ENCODE measurements around the gene CRYBB1. TPM values are rescaled to one million over a fixed set of nuclear protein-coding genes. Genes with fewer than 3 reads are reported as not detected.
A peak's percentile ranks its signal among the peaks of the same experiment; 100 is the strongest.

CRYBB1 gene
- total RNA-seq, 2 donors from 2014 or later: not detected

- no peaks in the 10 kb centered on the region for H3K9me3 Mint-ChIP-seq
- DNase-seq: peak; percentile 49 to 50
- no peaks in the 10 kb centered on the region for H3K27me3 Mint-ChIP-seq (ENCODE audit: low read depth)
- peaks cover 0 to 2% of the 10 kb centered on the region in 2 donors for H3K36me3 Mint-ChIP-seq (ENCODE audit: insufficient read depth in 2 of 2)
- H3K27ac Mint-ChIP-seq: peak overlapping the region; percentile 45
- ATAC-seq (replicated peaks in 1 of 2): peak; percentile 20 to 34
- peak overlapping the region; percentile 85 to 88 for H3K4me3 Mint-ChIP-seq
- peaks cover 80% of the 10 kb centered on the region for H3K4me1 Mint-ChIP-seq (ENCODE audit: low read depth)
Measured at GRCh38 chr22:26589367-26589844, 28.4 kb downstream of the CRYBB1 start.

DNA sequence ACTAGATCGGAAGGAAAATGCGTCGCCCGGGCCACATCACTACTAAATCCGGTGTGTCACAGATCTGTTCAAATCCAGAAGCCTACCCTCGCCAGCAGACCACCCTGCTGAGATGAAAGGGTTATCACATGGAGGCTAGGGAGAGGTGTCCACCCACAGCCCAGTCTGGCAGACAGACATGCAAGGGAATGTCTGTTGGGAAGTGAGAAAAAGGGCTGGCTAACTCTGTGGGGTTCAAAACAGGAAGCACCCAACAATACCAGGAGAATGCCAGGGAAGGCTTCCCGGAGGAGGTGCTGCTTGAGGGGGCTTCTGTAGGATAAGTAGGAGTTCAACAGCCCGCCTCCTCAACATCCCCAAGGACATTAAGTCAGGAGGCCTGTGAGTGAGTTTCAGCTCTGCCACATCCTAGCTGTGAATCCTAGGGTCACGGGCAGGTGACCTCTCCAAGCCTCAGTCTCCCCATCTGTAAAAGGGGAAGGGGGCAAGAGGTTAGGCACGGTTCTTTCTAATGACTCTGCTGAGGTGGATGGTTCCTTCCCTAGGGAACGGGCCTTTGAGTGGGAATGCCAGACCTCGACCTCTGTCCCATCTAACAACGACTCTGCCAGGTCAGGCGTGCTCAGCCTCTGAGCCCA, 29.0 kb downstream of the CRYBB1 start:
- Mint-ChIP-seq H3K27me3 (ENCODE audit: low read depth) (no peaks in the 10 kb centered on the region), H3K9me3 (no peaks in the 10 kb centered on the region), H3K4me3 (peak overlapping the region; percentile 85 to 88), H3K27ac (peak overlapping the region; percentile 55), H3K4me1 (ENCODE audit: low read depth) (peaks cover 80% of the 10 kb centered on the region), H3K36me3 (ENCODE audit: insufficient read depth in 2 of 2) (peaks cover 0 to 2% of the 10 kb centered on the region in 2 donors)
- ATAC-seq (replicated peaks in 1 of 2) (no peak), DNase-seq (no peak)

DNA sequence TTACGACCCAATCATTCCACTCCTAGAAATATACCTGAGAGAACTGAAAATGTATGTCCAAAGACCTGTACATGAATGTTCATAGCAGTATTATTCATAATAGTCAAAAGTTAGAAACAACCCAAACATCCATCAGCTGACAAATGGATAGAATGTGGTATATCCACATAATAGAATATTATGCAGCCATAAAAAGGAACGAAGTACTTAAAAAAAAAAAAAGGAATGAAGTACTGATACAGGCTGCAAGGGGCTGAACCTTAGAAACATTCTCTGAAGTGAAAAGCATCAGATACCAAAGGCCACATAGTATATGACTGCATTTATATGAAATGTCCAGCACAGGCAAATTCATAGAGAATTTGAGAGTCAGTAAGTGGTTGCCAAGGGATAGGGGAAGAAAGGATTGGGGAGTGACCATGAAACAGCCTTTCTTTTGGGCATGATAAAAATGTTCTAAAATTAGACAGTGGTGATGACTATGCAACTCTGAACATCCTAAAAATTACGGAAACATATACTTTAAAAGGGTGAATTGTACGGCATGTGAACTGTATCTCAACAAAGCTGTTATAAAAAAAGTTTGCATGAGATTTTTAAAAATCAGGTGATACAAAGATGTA, 29.7 kb downstream of the CRYBB1 start:
- no peaks in the 10 kb centered on the region for H3K27me3 Mint-ChIP-seq (ENCODE audit: low read depth)
- peak overlapping the region; percentile 67 for H3K27ac Mint-ChIP-seq
- peak overlapping the region; percentile 85 to 88 for H3K4me3 Mint-ChIP-seq
- ATAC-seq (replicated peaks in 1 of 2): no peak
- DNase-seq: no peak
- H3K4me1 Mint-ChIP-seq (ENCODE audit: low read depth): peaks cover 73% of the 10 kb centered on the region
- no peaks in the 10 kb centered on the region for H3K9me3 Mint-ChIP-seq
- peaks cover 0 to 2% of the 10 kb centered on the region in 2 donors for H3K36me3 Mint-ChIP-seq (ENCODE audit: insufficient read depth in 2 of 2)

DNA sequence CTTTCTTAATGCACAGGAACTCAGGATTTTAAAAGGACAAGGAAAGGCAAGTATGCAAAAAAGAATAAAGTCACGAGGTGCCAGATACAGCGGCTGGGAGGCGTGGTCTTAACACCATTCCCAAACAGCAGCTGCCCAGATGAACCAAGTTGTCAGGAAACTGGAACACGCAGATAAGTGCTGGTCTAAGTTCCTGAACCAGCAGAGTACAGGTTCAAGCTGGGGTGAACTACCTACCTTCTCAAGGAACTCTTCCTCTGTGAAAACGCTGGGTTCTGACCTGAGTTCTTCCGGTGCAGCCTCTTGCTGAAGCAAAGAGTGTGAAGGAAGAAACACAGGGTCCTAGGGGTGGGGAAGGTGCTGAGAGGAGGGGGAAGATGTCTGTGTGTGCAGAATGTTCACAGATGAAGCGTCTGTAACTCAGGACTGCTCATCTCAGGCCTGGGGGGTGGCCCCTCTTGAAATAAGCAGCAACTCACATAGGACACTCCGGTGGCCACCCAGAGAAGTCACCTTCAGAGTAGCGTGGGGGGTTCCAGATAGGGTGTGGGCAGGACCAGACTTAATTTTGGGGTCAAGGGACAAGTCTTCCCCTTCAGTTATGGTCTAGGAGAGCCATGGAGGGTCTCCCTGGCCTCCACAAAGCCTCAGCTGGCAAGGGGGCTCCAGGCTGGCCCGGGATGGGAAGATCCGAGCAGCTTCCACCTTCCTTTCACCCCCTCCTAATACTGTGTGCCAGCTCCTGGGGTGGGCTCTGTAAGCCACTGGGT, 31.1 kb downstream of the CRYBB1 start:
- Mint-ChIP-seq H3K36me3 (ENCODE audit: insufficient read depth in 2 of 2) (peaks cover 0 to 2% of the 10 kb centered on the region in 2 donors), H3K4me3 (peak overlapping the region; percentile 34 to 52), H3K27me3 (ENCODE audit: low read depth) (no peaks in the 10 kb centered on the region), H3K4me1 (ENCODE audit: low read depth) (peaks cover 60% of the 10 kb centered on the region), H3K27ac (peak overlapping the region; percentile 73), H3K9me3 (no peaks in the 10 kb centered on the region)
- no peak for ATAC-seq (replicated peaks in 1 of 2)
- DNase-seq: peak in 1 of 2 donors; percentile 21

DNA sequence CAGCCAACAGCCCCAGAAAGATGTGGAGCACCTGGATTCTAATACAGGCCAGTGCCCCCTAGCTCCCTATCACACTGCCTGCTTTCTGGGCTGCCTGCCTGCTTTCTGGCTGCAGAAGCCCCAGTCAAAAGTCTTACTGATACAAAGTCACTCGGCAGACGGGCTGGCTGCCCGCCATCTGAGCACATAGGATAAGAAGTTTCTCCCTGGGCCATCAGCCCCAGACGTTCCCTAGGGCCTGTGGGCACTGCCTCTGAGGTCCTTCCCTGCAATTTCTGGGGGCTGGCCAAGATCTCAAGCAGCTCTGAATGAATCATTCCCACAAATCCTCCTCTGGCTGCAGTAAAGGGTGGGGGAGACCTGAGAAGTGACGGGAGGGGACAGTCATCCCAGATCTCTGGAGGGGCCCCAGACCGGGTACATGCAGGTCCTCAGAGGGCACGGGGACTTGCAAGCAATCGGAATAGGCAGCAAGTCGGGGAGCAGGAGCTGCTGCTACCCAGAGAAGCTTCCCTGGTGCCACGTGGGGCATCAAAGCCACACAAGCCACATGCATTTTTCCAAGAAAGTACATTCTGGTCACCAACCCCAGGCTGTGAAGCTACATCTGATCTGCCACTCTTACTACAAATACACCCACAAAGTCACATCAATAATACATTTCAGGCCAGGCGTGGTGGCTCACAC, 32.6 kb downstream of the CRYBB1 start:
- Mint-ChIP-seq H3K4me3 (peak overlapping the region; percentile 13 to 56), H3K27me3 (ENCODE audit: low read depth) (no peaks in the 10 kb centered on the region), H3K36me3 (ENCODE audit: insufficient read depth in 2 of 2) (peaks cover 0 to 2% of the 10 kb centered on the region in 2 donors), H3K9me3 (no peaks in the 10 kb centered on the region), H3K27ac (no peak overlapping the region), H3K4me1 (ENCODE audit: low read depth) (peaks cover 65% of the 10 kb centered on the region)
- no peak for DNase-seq
- no peak for ATAC-seq (replicated peaks in 1 of 2)

DNA sequence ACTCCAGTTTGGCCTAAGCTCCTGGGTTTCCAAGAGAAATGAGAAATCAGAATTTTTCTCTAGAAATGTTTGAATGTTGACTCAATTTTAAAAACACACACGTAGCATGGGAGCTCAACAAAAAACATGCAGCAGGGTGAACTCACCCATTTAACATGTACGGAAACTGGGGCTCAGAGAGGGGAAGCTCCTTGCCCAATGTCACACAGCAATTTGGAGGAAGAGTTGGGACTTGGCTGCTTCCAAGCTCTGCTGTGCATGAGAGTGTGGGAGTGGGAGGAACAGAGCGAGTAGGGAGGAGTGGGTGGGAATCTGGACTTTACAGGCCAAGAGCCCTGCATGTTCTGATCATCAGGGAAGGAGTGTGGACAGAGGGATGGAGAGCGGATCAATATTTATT, 33.8 kb downstream of the CRYBB1 start:
- Mint-ChIP-seq H3K27ac (peak overlapping the region; percentile 59), H3K9me3 (no peaks in the 10 kb centered on the region)

GRCh38 chr22:26581633-26582168, 36.1 kb downstream of the CRYBB1 start:
- no peaks in the 10 kb centered on the region for H3K9me3 Mint-ChIP-seq
- H3K27me3 Mint-ChIP-seq (ENCODE audit: low read depth): no peaks in the 10 kb centered on the region
- peaks cover 69% of the 10 kb centered on the region for H3K4me1 Mint-ChIP-seq (ENCODE audit: low read depth)
- H3K4me3 Mint-ChIP-seq: peak overlapping the region in 1 of 2 donors; percentile 2
- DNase-seq (no peak), ATAC-seq (replicated peaks in 1 of 2) (no peak)
- H3K27ac Mint-ChIP-seq: peak overlapping the region; percentile 84
- no peaks in the 10 kb centered on the region for H3K36me3 Mint-ChIP-seq (ENCODE audit: insufficient read depth in 2 of 2)

More for the DNA sequence above, 33.8 kb downstream of the CRYBB1 start:
- H3K27me3 Mint-ChIP-seq (ENCODE audit: low read depth): no peaks in the 10 kb centered on the region
- peaks cover 0 to 2% of the 10 kb centered on the region in 2 donors for H3K36me3 Mint-ChIP-seq (ENCODE audit: insufficient read depth in 2 of 2)
- peaks cover 75% of the 10 kb centered on the region for H3K4me1 Mint-ChIP-seq (ENCODE audit: low read depth)
- DNase-seq (no peak), ATAC-seq (replicated peaks in 1 of 2) (no peak)
- H3K4me3 Mint-ChIP-seq: peak overlapping the region in 1 of 2 donors; percentile 41

DNA sequence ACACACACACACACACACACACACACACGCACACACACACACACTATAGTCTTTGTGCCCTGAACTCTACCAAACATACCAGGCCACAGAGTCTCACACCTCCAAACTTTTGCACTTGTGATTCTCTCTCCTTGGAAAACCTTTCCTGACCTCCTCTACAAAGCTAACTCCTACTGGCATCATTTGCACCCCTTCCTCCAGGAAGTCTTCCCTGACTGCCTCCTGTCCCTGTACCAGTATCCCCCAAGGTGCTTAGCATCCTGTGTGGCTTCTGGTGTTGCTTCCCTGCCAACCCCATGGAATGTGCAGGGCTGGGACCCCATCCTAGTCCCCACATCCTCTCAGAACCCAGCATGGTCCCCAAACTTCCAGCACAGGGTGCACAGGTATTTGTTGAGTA, 36.8 kb downstream of the CRYBB1 start:
- ATAC-seq (replicated peaks in 1 of 2) (no peak), DNase-seq (no peak)
- peaks cover 68% of the 10 kb centered on the region for H3K4me1 Mint-ChIP-seq (ENCODE audit: low read depth)
- peak overlapping the region in 1 of 2 donors; percentile 2 for H3K4me3 Mint-ChIP-seq
- H3K9me3 Mint-ChIP-seq: no peaks in the 10 kb centered on the region
- peak overlapping the region; percentile 84 for H3K27ac Mint-ChIP-seq
- H3K36me3 Mint-ChIP-seq (ENCODE audit: insufficient read depth in 2 of 2): peaks cover 0 to 4% of the 10 kb centered on the region in 2 donors
- H3K27me3 Mint-ChIP-seq (ENCODE audit: low read depth): no peaks in the 10 kb centered on the region

DNA sequence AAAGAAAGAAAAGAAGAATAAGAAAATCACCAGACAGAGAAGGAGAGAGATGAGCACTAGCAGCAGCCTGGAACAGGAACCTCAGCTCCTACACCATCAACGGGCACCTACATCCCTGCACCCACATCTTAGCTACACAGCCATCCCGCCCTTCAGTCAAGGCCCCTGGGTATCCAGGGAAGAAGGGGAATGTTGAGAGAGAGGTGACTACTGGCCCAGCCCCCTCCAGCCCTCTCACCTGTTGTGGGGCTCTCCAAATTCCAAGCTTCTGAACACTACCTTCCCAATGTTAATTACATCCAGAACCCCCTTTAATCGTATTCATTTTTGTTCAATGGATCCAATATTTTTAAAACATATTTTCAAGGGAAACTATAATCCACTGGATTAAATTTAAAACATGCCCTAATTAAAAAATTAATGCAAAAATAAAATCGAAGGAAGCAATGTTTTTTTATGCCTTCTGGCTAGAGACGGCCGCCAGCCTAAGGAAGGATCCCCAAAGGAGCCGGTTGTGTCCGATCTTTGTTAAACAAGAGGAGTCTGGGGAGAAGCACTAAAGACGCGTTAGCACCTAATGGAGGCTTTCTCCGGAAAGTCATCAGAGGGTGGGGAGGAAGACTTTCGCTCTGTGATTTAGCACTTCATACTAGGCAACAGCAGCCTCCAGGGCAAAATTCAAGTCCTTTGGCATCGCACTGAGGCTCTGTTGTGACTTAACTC, 37.4 kb downstream of the CRYBB1 start:
- H3K36me3 Mint-ChIP-seq (ENCODE audit: insufficient read depth in 2 of 2): peaks cover 0 to 4% of the 10 kb centered on the region in 2 donors

GRCh38 chr22:26579331-26579886, 38.4 kb downstream of the CRYBB1 start:
- peak overlapping the region; percentile 67 to 81 for H3K4me3 Mint-ChIP-seq
- ATAC-seq (replicated peaks in 1 of 2) (peak; percentile 89 to 95), DNase-seq (peak; percentile 56 to 68)
- peak overlapping the region; percentile 84 for H3K27ac Mint-ChIP-seq
- H3K27me3 Mint-ChIP-seq (ENCODE audit: low read depth): no peaks in the 10 kb centered on the region
- H3K36me3 Mint-ChIP-seq (ENCODE audit: insufficient read depth in 2 of 2): peaks cover 0 to 4% of the 10 kb centered on the region in 2 donors
- peaks cover 60% of the 10 kb centered on the region for H3K4me1 Mint-ChIP-seq (ENCODE audit: low read depth)
- H3K9me3 Mint-ChIP-seq: no peaks in the 10 kb centered on the region

More for the DNA sequence above, 37.4 kb downstream of the CRYBB1 start:
- Mint-ChIP-seq H3K27me3 (ENCODE audit: low read depth) (no peaks in the 10 kb centered on the region), H3K4me1 (ENCODE audit: low read depth) (peaks cover 66% of the 10 kb centered on the region), H3K9me3 (no peaks in the 10 kb centered on the region), H3K27ac (peak overlapping the region; percentile 84), H3K4me3 (peak overlapping the region; percentile 67 to 81)
- ATAC-seq (replicated peaks in 1 of 2): no peak
- DNase-seq: no peak

GRCh38 chr22:26577081-26577480, 40.7 kb downstream of the CRYBB1 start:
- peaks cover 58% of the 10 kb centered on the region for H3K4me1 Mint-ChIP-seq (ENCODE audit: low read depth)
- H3K27me3 Mint-ChIP-seq (ENCODE audit: low read depth): no peaks in the 10 kb centered on the region
- H3K4me3 Mint-ChIP-seq: no peak overlapping the region
- peaks cover 0 to 7% of the 10 kb centered on the region in 2 donors for H3K36me3 Mint-ChIP-seq (ENCODE audit: insufficient read depth in 2 of 2)
- DNase-seq (no peak), ATAC-seq (replicated peaks in 1 of 2) (no peak)
- H3K9me3 Mint-ChIP-seq: no peaks in the 10 kb centered on the region
- H3K27ac Mint-ChIP-seq: no peak overlapping the region

Measured in activated T-cell treated with anti-CD3 and anti-CD28 coated beads, Interleukin-2, amount 50 U/mL, for 72 hours (primary cell).